OCI-LY3 (cell line): ENCODE measurements around the gene PIN1.

Experiments used
- H2AFZ ChIP-seq: fragments of 200-600, 300-600 bp; shearing (Covaris generic); 2 replicates; pipeline ENCODE4 v1.6.0; 2014; ENCODE audit warnings: antibody characterized with exemption, low read depth, low read length
- H3K27ac ChIP-seq: fragments of 200-600, 300-600 bp; sonication (generic); 2 replicates; pipeline ENCODE4 v1.5.1; 2014; ENCODE audit warnings: mild to moderate bottlenecking, low read length, moderate library complexity, mixed read lengths
- H3K27me3 ChIP-seq: fragments of 200-600, 300-600 bp; sonication (generic); 2 replicates; pipeline ENCODE4 v1.6.1; 2014; ENCODE audit warnings: low read depth, low read length, mixed read lengths
- H3K36me3 ChIP-seq: fragments of 200-600, 300-600 bp; sonication (generic); replicated peaks from 2 replicates; pipeline ENCODE3; 2014; ENCODE audit warnings: low read depth, low read length, mixed read lengths
- H3K4me1 ChIP-seq: fragments of 300-600, 200-600 bp; sonication (generic); 2 replicates; pipeline ENCODE4 v1.6.1; 2014; ENCODE audit warnings: low read length, mixed read lengths
- H3K4me2 ChIP-seq: fragments of 200-600, 300-600 bp; sonication (generic); 2 replicates; pipeline ENCODE4 v1.6.1; 2014; ENCODE audit warnings: low read length, mixed read lengths
- H3K4me3 ChIP-seq: fragments of 300-600, 200-600 bp; sonication (generic); 2 replicates; pipeline ENCODE4 v1.5.1; 2014; ENCODE audit warnings: antibody characterized with exemption, mild to moderate bottlenecking, low read length, moderate library complexity
- H3K79me2 ChIP-seq: fragments of 300-600, 200-600 bp; shearing (Covaris generic); 2 replicates; pipeline ENCODE4 v1.6.1; 2014; ENCODE audit warnings: mild to moderate bottlenecking, low read length, mixed read lengths
- H3K9ac ChIP-seq: fragments of 300-600, 200-600 bp; shearing (Covaris generic); 2 replicates; pipeline ENCODE4 v1.6.0; 2014; ENCODE audit warnings: mild to moderate bottlenecking, low read length, moderate library complexity
- H3K9me3 ChIP-seq: fragments of 200-600, 300-600 bp; shearing (Covaris generic); 2 replicates; pipeline ENCODE4 v1.6.1; 2014; ENCODE audit warnings: low read length, mixed read lengths; ENCODE audit not compliant: insufficient read depth
- H4K20me1 ChIP-seq: fragments of 200-600, 300-600 bp; sonication (generic); 2 replicates; pipeline ENCODE4 v1.6.1; 2016; ENCODE audit warnings: low read length, mixed read lengths; ENCODE audit not compliant: insufficient read depth
- CTCF ChIP-seq: fragments of 200-600, 300-600 bp; sonication (generic); IDR thresholded peaks from 2 replicates; pipeline ENCODE4 v1.5.1; 2014; ENCODE audit warnings: antibody characterized with exemption, low read length, low read depth
- EZH2phosphoT487 ChIP-seq: fragments of 200-600 bp; shearing (Covaris generic); IDR thresholded peaks from 2 replicates; pipeline ENCODE4 v1.6.1; 2018; ENCODE audit warnings: antibody characterized with exemption, mixed run types, low read depth

The PIN1 gene

GRCh38 chr19:9823816-9824215 lies 11.3 kb upstream of the PIN1 start:
- peaks cover 6% of the 10 kb centered on the region; the same call in 1 of the 2 replicates for H4K20me1 ChIP-seq
- H3K79me2 ChIP-seq = peaks cover 33% of the 10 kb centered on the region
- no peak overlapping the region for H3K4me3 ChIP-seq
- TF ChIP-seq CTCF (no peak), EZH2phosphoT487 (no peak)
- no peak overlapping the region for H3K9ac ChIP-seq
- peaks cover 10% of the 10 kb centered on the region for H3K36me3 ChIP-seq
- H3K9me3 ChIP-seq = no peaks in the 10 kb centered on the region
- H2AFZ ChIP-seq = no peak overlapping the region
- no peaks in the 10 kb centered on the region for H3K27me3 ChIP-seq
- H3K27ac ChIP-seq = no peak overlapping the region
- H3K4me2 ChIP-seq = no peak overlapping the region
- H3K4me1 ChIP-seq = peaks cover 8% of the 10 kb centered on the region

GRCh38 chr19:9827289-9828238 lies 7.6 kb upstream of the PIN1 start, which contains the start of gene UBL5:
UBL5 (plus strand) TSS chr19:9827918; CDS start chr19:9828338, 420 bp downstream.
- Histone ChIP-seq H3K4me3 (peak within 1 kb of the TSS; percentile 94), H3K79me2 (peaks cover 54% of the 10 kb centered on the region), H4K20me1 (peaks cover 6% of the 10 kb centered on the region; the same call in 1 of the 2 replicates), H3K9me3 (no peaks in the 10 kb centered on the region), H2AFZ (peak within 1 kb of the TSS; percentile 58; the same call in 1 of the 2 replicates), H3K9ac (peak within 1 kb of the TSS; percentile 86), H3K4me2 (peak within 1 kb of the TSS; percentile 99), H3K27me3 (no peaks in the 10 kb centered on the region), H3K27ac (peak within 1 kb of the TSS; percentile 48), H3K36me3 (peaks cover 24% of the 10 kb centered on the region), H3K4me1 (peaks cover 5% of the 10 kb centered on the region)
- TF ChIP-seq EZH2phosphoT487 = no peak
- TF ChIP-seq CTCF = no peak

- no peak for TF ChIP-seq EZH2phosphoT487
- TF ChIP-seq CTCF = no peak
These were observed 6.5 kb upstream of the PIN1 start for GRCh38 chr19:9828551-9829063.

GRCh38 chr19:9834307-9834725 lies 802 bp upstream of the PIN1 start:
- Histone ChIP-seq H3K36me3 (peaks cover 23% of the 10 kb centered on the region), H3K4me1 (peaks cover 12% of the 10 kb centered on the region), H3K27ac (no peak overlapping the region), H3K27me3 (no peaks in the 10 kb centered on the region), H4K20me1 (peaks cover 5% of the 10 kb centered on the region; the same call in 1 of the 2 replicates), H3K4me3 (peak overlapping the region; percentile 84), H3K4me2 (peak overlapping the region; percentile 49), H3K79me2 (peaks cover 38% of the 10 kb centered on the region), H3K9me3 (no peaks in the 10 kb centered on the region), H3K9ac (peak overlapping the region; percentile 53), H2AFZ (no peak overlapping the region)
- TF ChIP-seq EZH2phosphoT487 (no peak), CTCF (no peak)

More at GRCh38 chr19:9828551-9829063, 6.5 kb upstream of the PIN1 start:
- Histone ChIP-seq H3K4me2 (peak overlapping the region; percentile 99), H3K9me3 (no peaks in the 10 kb centered on the region), H3K27me3 (no peaks in the 10 kb centered on the region), H3K27ac (peak overlapping the region; percentile 48), H3K9ac (peak overlapping the region; percentile 86), H3K36me3 (peaks cover 25% of the 10 kb centered on the region), H4K20me1 (peaks cover 6% of the 10 kb centered on the region; the same call in 1 of the 2 replicates), H3K4me1 (peaks cover 5% of the 10 kb centered on the region), H2AFZ (no peak overlapping the region), H3K79me2 (peaks cover 54% of the 10 kb centered on the region), H3K4me3 (peak overlapping the region; percentile 94)
